HepG2 (cell line): Measurements from ENCODE around the gene NES. TPM values are rescaled to one million over a fixed set of nuclear protein-coding genes. Genes with fewer than 3 reads are reported as not detected.

Source experiments
- ARID2 ChIP-seq: sonication (generic); formaldehyde crosslinking; IDR thresholded peaks from 2 replicates; pipeline ENCODE4 v1.8.1; 2022; ENCODE audit warnings: mild to moderate bottlenecking, missing genetic modification reagents, borderline replicate concordance
- ARNT2 ChIP-seq: sonication (generic); formaldehyde crosslinking; IDR thresholded peaks from 2 replicates; pipeline ENCODE4 v1.8.0; 2022; ENCODE audit warnings: mild to moderate bottlenecking, low read depth, missing genetic modification reagents, moderate library complexity
- CEBPB ChIP-seq: IDR thresholded peaks from 2 replicates; pipeline ENCODE4 v1.6.1; 2011; ENCODE audit warnings: low read depth, low read length, improper control_type of control experiment, borderline replicate concordance
- CHCHD3 ChIP-seq: sonication (generic); formaldehyde crosslinking; IDR thresholded peaks from 2 replicates; pipeline ENCODE4 v1.8.0; 2022; ENCODE audit warnings: mild to moderate bottlenecking, missing genetic modification reagents, moderate library complexity
- CTCF ChIP-seq: sonication (generic); formaldehyde crosslinking; IDR thresholded peaks from 2 replicates; pipeline ENCODE4 v1.5.0; 2020; ENCODE audit warnings: mild to moderate bottlenecking, missing genetic modification reagents, moderate library complexity
- FOSL2 ChIP-seq: sonication (generic); formaldehyde crosslinking; IDR thresholded peaks from 2 replicates; pipeline ENCODE4 v1.4.0; 2020; ENCODE audit warnings: missing genetic modification reagents
- KLF16 ChIP-seq, 2 experiments: sonication (generic) in 1 of 2; formaldehyde crosslinking in 1 of 2; IDR thresholded peaks; 2 replicates each; pipeline versions ENCODE4 v1.6.1 to v1.8.0; 2016 to 2023; ENCODE audit warnings: missing genetic modification reagents in 2 of 2, missing compliant biosample characterization in 1 of 2
- RBM39 ChIP-seq: fragments of 200-400 bp; formaldehyde crosslinking; IDR thresholded peaks from one replicate; pipeline ENCODE4 v1.6.1; 2018; ENCODE audit warnings: antibody characterized with exemption, mild to moderate bottlenecking, low read depth, low read length; ENCODE audit not compliant: poor library complexity, severe bottlenecking
- SOX6 ChIP-seq, 2 experiments: fragments of 450-650 bp in 1 of 2; sonication (generic) in 1 of 2; formaldehyde crosslinking in 1 of 2; IDR thresholded peaks; 2 replicates each; pipeline versions ENCODE4 v1.4.0 to v1.6.1; 2017 to 2020; ENCODE audit warnings: antibody characterized with exemption in 1 of 2, mild to moderate bottlenecking in 1 of 2, missing genetic modification reagents in 1 of 2
- SPEN ChIP-seq: sonication (generic); formaldehyde crosslinking; IDR thresholded peaks from 2 replicates; pipeline ENCODE4 v1.5.1; 2020; ENCODE audit warnings: low read depth, mild to moderate bottlenecking, missing genetic modification reagents
- TSC22D2 ChIP-seq: sonication (generic); formaldehyde crosslinking; IDR thresholded peaks from 2 replicates; pipeline ENCODE4 v1.5.1; 2020; ENCODE audit warnings: missing genetic modification reagents, mild to moderate bottlenecking, borderline replicate concordance
- ZBTB7B ChIP-seq: sonication (generic); formaldehyde crosslinking; IDR thresholded peaks from 2 replicates; pipeline ENCODE4 v1.4.0; 2020; ENCODE audit warnings: missing genetic modification reagents
- ZMYM2 ChIP-seq: sonication (generic); formaldehyde crosslinking; IDR thresholded peaks from 2 replicates; pipeline ENCODE4 v1.8.0; 2022; ENCODE audit warnings: mild to moderate bottlenecking, missing genetic modification reagents
- ZNF281 ChIP-seq: sonication (generic); formaldehyde crosslinking; IDR thresholded peaks from 2 replicates; pipeline ENCODE4 v1.4.0; 2020; ENCODE audit warnings: missing genetic modification reagents, borderline replicate concordance
- ZNF317 ChIP-seq: sonication (generic); formaldehyde crosslinking; IDR thresholded peaks from 2 replicates; pipeline ENCODE4 v1.5.0; 2020; ENCODE audit warnings: mild to moderate bottlenecking, missing genetic modification reagents
- ZNF543 ChIP-seq: sonication (generic); formaldehyde crosslinking; IDR thresholded peaks from 2 replicates; pipeline ENCODE4 v1.4.0; 2020; ENCODE audit warnings: mild to moderate bottlenecking, missing genetic modification reagents
- ZNF607 ChIP-seq: sonication (generic); formaldehyde crosslinking; IDR thresholded peaks from 2 replicates; pipeline ENCODE4 v1.5.1; 2020; ENCODE audit warnings: missing genetic modification reagents, mild to moderate bottlenecking, borderline replicate concordance
- ZNF761 ChIP-seq: sonication (generic); formaldehyde crosslinking; conservative IDR thresholded peaks from 2 replicates; pipeline ENCODE4 v1.4.0; 2020; ENCODE audit warnings: mild to moderate bottlenecking, missing genetic modification reagents
- polyA plus RNA-seq, 8 experiments: library from polyadenylated mRNA; depleted of rRNA in 3 of 8; stranded (reverse) in 7 of 8; unstranded in 1 of 8; fragments of >200 nt; fragmentation: Illumina TruSeq in 4 of 8; extraction: Trizol in 4 of 8; gene quantifications; 2 replicates each; pipeline versions ENCODE4 v1.2.1 to v1.2.3, GENCODE V29; 2011 to 2016; ENCODE audit warnings: low read depth in 4 of 8, missing spikeins in 1 of 8, mixed read lengths in 1 of 8; ENCODE audit not compliant: insufficient read depth in 1 of 8
- total RNA-seq, 5 experiments: library from RNA; depleted of rRNA; stranded (reverse); fragments of >200 nt; fragmentation: Illumina TruSeq; extraction: Trizol; gene quantifications; 2 replicates each; pipeline ENCODE4 v1.2.3, GENCODE V29; 2016; ENCODE audit warnings: low read depth in 1 of 5
- TF ChIP-seq, protein P1 (sequence below): sonication (generic); formaldehyde crosslinking; IDR thresholded peaks from 2 replicates; pipeline ENCODE4 v1.8.0; 2022; ENCODE audit warnings: mild to moderate bottlenecking, missing genetic modification reagents, borderline replicate concordance
- TF ChIP-seq, protein P2 (sequence below): sonication (generic); formaldehyde crosslinking; IDR thresholded peaks from 2 replicates; pipeline ENCODE4 v1.4.0; 2020; ENCODE audit warnings: missing genetic modification reagents, mild to moderate bottlenecking, borderline replicate concordance

Gene NES
- total and polyA plus RNA-seq, 2 of the 13 experiments (the other 11 are each of a cell fraction or from before 2014, with no cell fraction given) = 1.7 to 16.6 TPM

GRCh38 chr1:156705918-156706656 lies 28.9 kb upstream of the NES start (continued):
- TF ChIP-seq ZNF317 (CRISPR knock-in tag) (no peak), ZNF607 (CRISPR knock-in tag) (no peak), ARID2 (CRISPR knock-in tag) (no peak), ZNF281 (CRISPR knock-in tag) (no peak), KLF16 (CRISPR knock-in tag; IDR thresholded peaks at IDR 0.05) (no peak), ZNF761 (CRISPR knock-in tag) (no peak), RBM39 (no peak), SOX6 (IDR thresholded peaks at IDR 0.05) (no peak), SOX6 (CRISPR knock-in tag; IDR thresholded peaks at IDR 0.05) (peak; percentile 27; the same call in 1 of the 2 replicates), TSC22D2 (CRISPR knock-in tag) (no peak), CEBPB (no peak), ZBTB7B (no peak), SPEN (CRISPR knock-in tag) (no peak), ARNT2 (0 out of 2 replicates have a peak, but pooled peaks have one; percentile 31), ZNF543 (CRISPR knock-in tag) (no peak; the same call in 1 of the 2 replicates), CTCF (CRISPR knock-in tag) (peak; percentile 73), ZMYM2 (CRISPR knock-in tag) (peak; percentile 65; the same call in 1 of the 2 replicates), FOSL2 (CRISPR knock-in tag) (no peak), CHCHD3 (CRISPR knock-in tag) (no peak)
- TF ChIP-seq, protein P1, sequence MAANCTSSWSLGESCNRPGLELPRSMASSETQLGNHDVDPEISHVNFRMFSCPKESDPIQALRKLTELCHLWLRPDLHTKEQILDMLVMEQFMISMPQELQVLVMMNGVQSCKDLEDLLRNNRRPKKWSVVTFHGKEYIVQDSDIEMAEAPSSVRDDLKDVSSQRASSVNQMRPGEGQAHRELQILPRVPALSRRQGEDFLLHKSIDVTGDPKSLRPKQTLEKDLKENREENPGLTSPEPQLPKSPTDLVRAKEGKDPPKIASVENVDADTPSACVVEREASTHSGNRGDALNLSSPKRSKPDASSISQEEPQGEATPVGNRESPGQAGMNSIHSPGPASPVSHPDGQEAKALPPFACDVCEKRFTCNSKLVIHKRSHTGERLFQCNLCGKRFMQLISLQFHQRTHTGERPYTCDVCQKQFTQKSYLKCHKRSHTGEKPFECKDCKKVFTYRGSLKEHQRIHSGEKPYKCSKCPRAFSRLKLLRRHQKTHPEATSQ = no peak
- TF ChIP-seq, protein P2, sequence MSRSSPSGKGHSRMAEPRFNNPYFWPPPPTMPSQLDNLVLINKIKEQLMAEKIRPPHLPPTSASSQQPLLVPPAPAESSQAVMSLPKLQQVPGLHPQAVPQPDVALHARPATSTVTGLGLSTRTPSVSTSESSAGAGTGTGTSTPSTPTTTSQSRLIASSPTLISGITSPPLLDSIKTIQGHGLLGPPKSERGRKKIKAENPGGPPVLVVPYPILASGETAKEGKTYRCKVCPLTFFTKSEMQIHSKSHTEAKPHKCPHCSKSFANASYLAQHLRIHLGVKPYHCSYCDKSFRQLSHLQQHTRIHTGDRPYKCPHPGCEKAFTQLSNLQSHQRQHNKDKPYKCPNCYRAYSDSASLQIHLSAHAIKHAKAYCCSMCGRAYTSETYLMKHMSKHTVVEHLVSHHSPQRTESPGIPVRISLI (CRISPR knock-in tag) = no peak
